ACC112 (cell line): ENCODE measurements around the gene SIK2.
A peak's percentile ranks its signal among the peaks of the same experiment; 100 is the strongest.

ENCODE experiments used
- H2AFZ ChIP-seq: fragments of 200-600 bp; sonication (generic); one replicate; pipeline ENCODE4 v1.6.0; 2017; ENCODE audit warnings: antibody characterized with exemption, low read length; ENCODE audit not compliant: unreplicated experiment
- H3K27ac ChIP-seq: fragments of 200-600 bp; sonication (generic); 2 replicates; pipeline ENCODE4 v1.5.1; 2014; ENCODE audit warnings: low read depth, mild to moderate bottlenecking, antibody characterized with exemption, low read length, moderate library complexity
- H3K27me3 ChIP-seq: fragments of 200-600 bp; sonication (generic); 2 replicates; pipeline ENCODE4 v1.6.1; 2014; ENCODE audit warnings: mild to moderate bottlenecking, antibody characterized with exemption, low read length, moderate library complexity, mixed read lengths; ENCODE audit not compliant: insufficient read depth
- H3K36me3 ChIP-seq: fragments of 200-600 bp; sonication (generic); 2 replicates; pipeline ENCODE4 v1.6.1; 2016; ENCODE audit warnings: mild to moderate bottlenecking, antibody characterized with exemption, low read length, moderate library complexity, mixed read lengths; ENCODE audit not compliant: insufficient read depth
- H3K4me1 ChIP-seq: fragments of 200-600 bp; sonication (generic); one replicate; pipeline ENCODE4 v1.6.1; 2016; ENCODE audit warnings: low read length, mixed read lengths; ENCODE audit not compliant: insufficient read depth, unreplicated experiment, control insufficient read depth
- H3K4me3 ChIP-seq: fragments of 200-600 bp; sonication (generic); 2 replicates; pipeline ENCODE4 v1.5.1; 2014; ENCODE audit warnings: mild to moderate bottlenecking, low read depth, low read length
- H3K79me2 ChIP-seq: fragments of 200-600 bp; sonication (generic); one replicate; pipeline ENCODE4 v1.6.0; 2016; ENCODE audit warnings: low read length; ENCODE audit not compliant: control insufficient read depth, unreplicated experiment, insufficient read depth

SIK2 gene

DNA sequence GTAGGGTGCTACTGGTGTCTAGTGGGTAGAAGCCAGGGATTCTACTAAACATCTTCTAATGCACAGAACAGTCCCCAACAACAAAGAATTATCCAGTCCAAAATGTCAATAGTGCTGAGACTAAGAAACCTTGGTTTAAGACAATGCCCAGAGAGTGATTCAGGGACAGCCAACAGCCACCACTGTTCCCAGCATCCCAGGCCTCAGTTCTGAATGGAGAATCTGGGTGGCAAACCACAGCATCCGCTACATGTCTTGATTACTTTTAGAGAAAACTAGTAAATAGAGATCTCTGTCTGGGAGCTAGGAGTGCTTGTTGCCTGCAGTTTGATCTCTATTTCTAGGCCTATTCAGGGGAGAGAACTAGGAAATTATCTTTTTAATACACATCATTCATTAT, 20.9 kb upstream of the SIK2 start:
- Histone ChIP-seq H2AFZ (no peak overlapping the region), H3K27me3 (no peaks in the 10 kb centered on the region), H3K27ac (no peak overlapping the region)

DNA sequence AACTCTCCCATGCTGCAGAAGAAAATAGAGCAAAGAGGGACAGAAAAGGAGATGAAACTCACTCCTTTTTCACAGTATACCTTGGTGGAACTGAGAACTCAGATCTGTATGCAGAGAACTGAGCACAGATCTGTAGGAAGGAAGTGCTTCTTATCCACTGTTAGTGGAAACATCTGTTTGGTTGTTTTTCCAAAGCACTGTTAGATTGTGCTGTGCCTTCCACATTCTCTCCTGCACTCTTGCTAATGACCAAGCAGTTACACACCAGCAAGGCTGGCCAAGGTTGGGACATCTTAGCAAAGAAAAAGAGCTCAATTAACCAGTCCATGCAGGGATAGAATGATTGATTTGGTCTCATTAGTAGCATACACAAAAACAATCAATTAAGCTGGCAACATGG, 20.1 kb upstream of the SIK2 start:
- no peaks in the 10 kb centered on the region for H3K79me2 ChIP-seq
- H3K4me3 ChIP-seq, result no peak overlapping the region
- H3K27ac ChIP-seq, result no peak overlapping the region
- no peaks in the 10 kb centered on the region for H3K36me3 ChIP-seq
- H2AFZ ChIP-seq, result no peak overlapping the region
- H3K4me1 ChIP-seq, result peaks cover 8% of the 10 kb centered on the region
- no peaks in the 10 kb centered on the region for H3K27me3 ChIP-seq

More for the DNA sequence above, 20.9 kb upstream of the SIK2 start:
- Histone ChIP-seq H3K4me3 (no peak overlapping the region), H3K4me1 (peaks cover 8% of the 10 kb centered on the region), H3K79me2 (no peaks in the 10 kb centered on the region), H3K36me3 (no peaks in the 10 kb centered on the region)

- no peaks in the 10 kb centered on the region for H3K79me2 ChIP-seq
- H3K36me3 ChIP-seq, result no peaks in the 10 kb centered on the region
- no peak overlapping the region for H2AFZ ChIP-seq
- H3K27me3 ChIP-seq, result no peaks in the 10 kb centered on the region
- no peak overlapping the region for H3K27ac ChIP-seq
- H3K4me1 ChIP-seq, result peaks cover 8% of the 10 kb centered on the region
- no peak overlapping the region for H3K4me3 ChIP-seq
Measured at GRCh38 chr11:111582881-111583280, 19.4 kb upstream of the SIK2 start.

GRCh38 chr11:111585371-111585770, 16.9 kb upstream of the SIK2 start:
- Histone ChIP-seq H3K79me2 (no peaks in the 10 kb centered on the region), H3K4me1 (peaks cover 8% of the 10 kb centered on the region), H3K4me3 (no peak overlapping the region), H3K27me3 (no peaks in the 10 kb centered on the region), H2AFZ (peak overlapping the region; percentile 41), H3K36me3 (no peaks in the 10 kb centered on the region), H3K27ac (peak overlapping the region; percentile 12; the same call in 1 of the 2 replicates)

DNA sequence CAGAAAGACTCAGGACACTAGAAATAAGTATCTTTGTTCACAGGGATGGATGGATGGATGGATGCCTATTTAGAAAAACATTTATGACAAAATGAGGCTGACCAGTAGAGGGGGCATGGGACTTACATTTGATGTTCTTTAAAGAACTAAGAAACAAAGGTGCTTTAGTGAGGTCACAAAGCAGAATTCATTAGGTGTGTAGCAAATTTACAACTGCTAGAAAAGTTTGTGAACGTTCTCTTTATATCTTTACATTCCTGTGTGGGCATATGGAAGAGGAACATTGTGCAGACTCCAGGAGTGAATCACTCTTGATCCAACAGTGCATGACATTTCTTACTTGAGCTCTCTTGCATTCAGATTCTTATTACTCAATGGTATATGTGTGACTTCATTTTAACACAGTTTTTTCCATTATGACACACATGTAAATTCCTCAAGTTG, 15.8 kb upstream of the SIK2 start:
- Histone ChIP-seq H3K4me3 (no peak overlapping the region), H3K4me1 (peaks cover 8% of the 10 kb centered on the region), H2AFZ (no peak overlapping the region), H3K27ac (no peak overlapping the region), H3K27me3 (no peaks in the 10 kb centered on the region), H3K79me2 (no peaks in the 10 kb centered on the region), H3K36me3 (no peaks in the 10 kb centered on the region)

GRCh38 chr11:111589114-111589513, 13.1 kb upstream of the SIK2 start:
- H3K27ac ChIP-seq, result no peak overlapping the region
- no peaks in the 10 kb centered on the region for H3K36me3 ChIP-seq
- no peak overlapping the region for H2AFZ ChIP-seq
- no peak overlapping the region for H3K4me3 ChIP-seq
- H3K79me2 ChIP-seq, result no peaks in the 10 kb centered on the region
- no peaks in the 10 kb centered on the region for H3K27me3 ChIP-seq
- peaks cover 8% of the 10 kb centered on the region for H3K4me1 ChIP-seq

DNA sequence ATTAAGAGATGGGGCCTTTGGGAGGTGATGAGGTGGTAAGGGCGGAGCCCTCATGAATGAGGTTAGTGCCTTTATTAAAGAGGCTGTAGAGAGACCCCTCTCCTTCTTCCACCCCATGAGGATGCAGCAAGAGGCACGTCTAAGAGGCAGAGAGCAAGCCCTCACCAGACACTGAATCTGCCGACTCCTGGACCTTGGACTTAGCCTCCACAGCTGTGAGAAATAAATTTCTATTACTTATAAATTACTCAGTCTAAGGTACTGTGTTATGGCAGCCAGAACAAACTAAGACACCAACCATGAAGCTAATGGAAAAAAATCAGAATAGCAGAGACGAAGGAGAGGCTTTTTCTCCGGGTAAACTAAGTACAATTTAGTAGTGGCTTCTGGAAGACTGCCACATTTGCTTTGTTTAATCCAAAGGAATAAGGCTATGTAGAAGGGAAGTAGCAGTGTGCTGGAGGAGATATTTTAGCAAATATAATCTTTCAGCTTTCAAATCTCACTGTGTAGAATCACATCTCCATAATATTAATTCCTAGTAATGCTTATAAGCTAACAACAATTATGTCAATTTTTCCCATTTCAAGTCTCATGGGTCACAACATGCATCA, 12.3 kb upstream of the SIK2 start:
- Histone ChIP-seq H3K4me1 (peaks cover 8% of the 10 kb centered on the region), H3K27me3 (no peaks in the 10 kb centered on the region), H3K27ac (no peak overlapping the region), H3K79me2 (no peaks in the 10 kb centered on the region), H3K4me3 (no peak overlapping the region), H2AFZ (no peak overlapping the region), H3K36me3 (no peaks in the 10 kb centered on the region)

DNA sequence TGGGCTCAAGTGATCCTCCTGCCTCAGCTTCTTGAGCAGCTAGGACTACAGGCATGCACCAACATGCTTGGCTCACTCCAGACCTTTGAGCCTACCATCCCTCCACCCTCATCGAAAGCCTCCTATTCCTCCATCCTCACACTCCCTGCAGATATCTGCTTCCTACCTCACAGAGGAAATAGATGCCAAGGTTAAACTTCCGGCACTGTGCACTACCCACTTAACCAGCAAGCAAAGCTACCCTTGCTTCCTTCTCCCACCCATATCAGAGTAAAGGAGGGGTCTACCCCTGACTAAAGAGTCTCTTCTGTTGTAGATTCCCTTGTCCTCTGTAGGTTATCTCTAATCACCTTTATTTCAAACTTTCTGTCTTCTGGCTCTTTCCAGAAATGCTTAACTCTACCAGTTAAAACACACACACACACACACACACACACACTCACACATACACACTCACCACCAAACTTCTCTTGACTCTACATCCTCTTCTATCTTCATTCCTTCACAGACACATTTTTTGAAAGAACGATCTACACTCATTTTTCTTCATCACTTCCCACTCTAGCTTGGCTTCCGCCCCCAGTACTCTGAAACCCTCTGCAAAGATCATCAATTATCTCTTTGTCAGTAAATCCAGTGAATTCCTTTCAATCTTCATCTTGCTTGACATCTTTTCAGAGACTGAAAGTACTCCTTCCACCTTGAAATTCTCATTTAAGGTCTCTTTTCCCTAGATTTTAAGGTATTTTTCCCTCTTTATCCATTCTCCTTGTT, 10.9 kb upstream of the SIK2 start:
- Histone ChIP-seq H3K4me3 (no peak overlapping the region), H3K27ac (no peak overlapping the region), H2AFZ (no peak overlapping the region), H3K36me3 (no peaks in the 10 kb centered on the region), H3K4me1 (no peaks in the 10 kb centered on the region), H3K27me3 (no peaks in the 10 kb centered on the region), H3K79me2 (no peaks in the 10 kb centered on the region)

DNA sequence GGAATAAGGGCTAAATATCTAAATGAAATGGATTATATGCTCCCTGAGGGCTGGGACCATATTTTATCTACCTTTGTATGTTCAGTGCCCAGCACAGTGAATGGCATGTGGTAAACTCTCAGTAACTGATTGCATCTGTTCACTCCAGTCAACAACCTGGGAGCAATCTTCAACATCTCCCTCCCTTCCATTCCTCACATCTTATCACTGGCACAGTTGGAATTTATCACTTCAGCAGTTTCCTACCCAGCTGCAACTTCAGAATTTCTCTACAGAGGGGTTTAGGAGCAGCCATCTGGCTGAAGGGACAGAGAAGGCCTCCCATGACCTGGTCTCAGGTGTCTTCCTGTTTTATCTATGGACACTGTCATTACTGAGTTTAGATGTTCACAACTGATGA, 9.8 kb upstream of the SIK2 start:
- H3K4me1 ChIP-seq, result peaks cover 2% of the 10 kb centered on the region
- no peaks in the 10 kb centered on the region for H3K27me3 ChIP-seq
- H3K4me3 ChIP-seq, result no peak overlapping the region
- H3K36me3 ChIP-seq, result no peaks in the 10 kb centered on the region
- no peak overlapping the region for H3K27ac ChIP-seq
- no peaks in the 10 kb centered on the region for H3K79me2 ChIP-seq
- no peak overlapping the region for H2AFZ ChIP-seq

DNA sequence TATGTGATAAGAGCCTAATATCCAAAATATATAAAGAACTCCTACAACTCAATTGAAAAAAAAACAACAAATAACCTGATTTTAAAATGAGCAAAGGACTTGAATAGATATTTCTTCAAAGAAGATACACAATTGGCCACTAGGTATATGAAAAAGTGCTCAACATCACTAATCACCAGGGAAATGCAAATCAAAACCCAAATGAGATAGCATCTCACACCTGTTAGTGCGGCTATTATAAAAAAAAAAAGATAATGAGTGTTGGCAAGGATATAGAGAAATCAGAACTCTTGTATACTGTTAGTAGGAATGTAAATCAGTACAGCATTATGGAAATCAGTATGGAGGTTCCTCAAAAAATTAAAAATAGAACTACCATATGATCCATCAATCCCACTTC, 5.9 kb upstream of the SIK2 start:
- no peak overlapping the region for H2AFZ ChIP-seq
- no peak overlapping the region for H3K27ac ChIP-seq
- H3K79me2 ChIP-seq, result no peaks in the 10 kb centered on the region
- H3K27me3 ChIP-seq, result no peaks in the 10 kb centered on the region
- no peak overlapping the region for H3K4me3 ChIP-seq
- H3K4me1 ChIP-seq, result peaks cover 13% of the 10 kb centered on the region
- H3K36me3 ChIP-seq, result no peaks in the 10 kb centered on the region

GRCh38 chr11:111598148-111598547, 4.1 kb upstream of the SIK2 start:
- Histone ChIP-seq H3K4me3 (peak overlapping the region; percentile 71), H3K4me1 (peaks cover 17% of the 10 kb centered on the region), H3K36me3 (no peaks in the 10 kb centered on the region), H3K79me2 (peaks cover 7% of the 10 kb centered on the region), H3K27me3 (no peaks in the 10 kb centered on the region), H2AFZ (peak overlapping the region; percentile 92), H3K27ac (peak overlapping the region; percentile 18)
